GM19452 (cell line): Measurements from ENCODE around the gene SLC15A3.
A peak's percentile ranks its signal among the peaks of the same experiment; 100 is the strongest.

Source experiments
- ATAC-seq: cut with Tn5 transposase; IDR thresholded peaks from one replicate; pipeline ENCODE4 v1.9.1; 2021; ENCODE audit not compliant: unreplicated experiment

The SLC15A3 gene

DNA sequence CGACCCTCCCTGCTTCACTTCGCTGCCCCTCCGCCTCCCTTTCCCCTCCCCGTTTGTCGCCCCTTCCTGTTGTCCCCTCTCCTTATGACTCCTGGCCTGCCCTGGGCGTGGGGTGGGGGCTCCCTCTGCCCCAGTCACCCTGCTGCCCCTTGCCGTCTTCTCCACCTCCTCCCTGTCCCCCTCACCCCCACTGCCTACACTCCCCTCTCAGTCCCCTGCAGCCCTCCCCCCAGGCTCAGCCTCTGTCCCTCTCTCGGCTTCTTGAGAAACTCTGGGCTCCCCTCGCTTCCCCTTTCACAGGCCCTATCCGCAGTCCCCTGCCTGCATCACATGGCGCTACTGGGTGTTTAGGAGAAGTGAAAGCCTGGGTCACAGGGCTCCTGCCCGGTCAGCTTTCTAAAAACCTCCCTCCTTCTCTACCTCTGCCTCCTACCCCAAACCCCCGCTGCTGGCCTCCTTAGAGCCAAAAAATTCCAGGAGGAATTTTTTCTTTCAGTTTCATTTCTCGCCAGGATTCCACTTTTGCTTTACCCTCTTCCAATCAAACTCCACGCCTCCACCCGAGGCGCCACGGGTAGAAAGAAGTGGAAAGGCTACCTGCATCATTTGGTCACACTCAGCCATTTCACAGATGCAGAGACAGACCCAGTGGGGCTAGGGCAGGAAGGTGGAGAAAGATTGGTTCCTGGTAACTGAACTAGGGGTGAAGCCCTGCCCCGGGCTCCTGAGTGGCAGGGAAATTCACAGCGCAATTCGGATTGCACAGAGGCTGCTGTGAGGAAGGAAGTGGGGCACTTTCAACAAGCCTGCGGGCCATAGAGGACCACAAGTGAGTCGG lies at the start of gene SLC15A3:
SLC15A3 (minus strand) TSS at position 273 of the 838 bp plus-strand sequence. CDS start 625 bp downstream, outside the sequence.
- ATAC-seq: peak; percentile 73

DNA sequence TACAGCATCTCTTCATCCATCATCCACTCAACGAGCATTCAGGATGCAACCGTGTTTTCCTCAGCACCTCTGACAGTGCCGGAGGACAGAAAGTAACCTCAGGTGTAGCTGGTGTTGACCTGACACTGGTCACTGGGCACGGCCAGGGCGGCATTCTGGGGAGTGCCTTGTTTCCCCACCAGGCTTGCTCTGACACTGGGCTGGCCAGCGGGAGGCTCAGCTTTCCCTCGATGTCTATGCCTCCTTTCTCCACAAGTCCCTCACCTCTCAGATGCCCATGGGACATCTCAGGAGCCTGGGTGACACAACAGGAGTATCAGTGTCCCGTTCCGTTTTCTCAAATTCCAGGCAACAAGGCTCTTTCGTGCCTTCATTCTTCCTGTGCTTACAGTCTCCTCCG lies 48.5 kb upstream of the SLC15A3 start:
- ATAC-seq: no peak

DNA sequence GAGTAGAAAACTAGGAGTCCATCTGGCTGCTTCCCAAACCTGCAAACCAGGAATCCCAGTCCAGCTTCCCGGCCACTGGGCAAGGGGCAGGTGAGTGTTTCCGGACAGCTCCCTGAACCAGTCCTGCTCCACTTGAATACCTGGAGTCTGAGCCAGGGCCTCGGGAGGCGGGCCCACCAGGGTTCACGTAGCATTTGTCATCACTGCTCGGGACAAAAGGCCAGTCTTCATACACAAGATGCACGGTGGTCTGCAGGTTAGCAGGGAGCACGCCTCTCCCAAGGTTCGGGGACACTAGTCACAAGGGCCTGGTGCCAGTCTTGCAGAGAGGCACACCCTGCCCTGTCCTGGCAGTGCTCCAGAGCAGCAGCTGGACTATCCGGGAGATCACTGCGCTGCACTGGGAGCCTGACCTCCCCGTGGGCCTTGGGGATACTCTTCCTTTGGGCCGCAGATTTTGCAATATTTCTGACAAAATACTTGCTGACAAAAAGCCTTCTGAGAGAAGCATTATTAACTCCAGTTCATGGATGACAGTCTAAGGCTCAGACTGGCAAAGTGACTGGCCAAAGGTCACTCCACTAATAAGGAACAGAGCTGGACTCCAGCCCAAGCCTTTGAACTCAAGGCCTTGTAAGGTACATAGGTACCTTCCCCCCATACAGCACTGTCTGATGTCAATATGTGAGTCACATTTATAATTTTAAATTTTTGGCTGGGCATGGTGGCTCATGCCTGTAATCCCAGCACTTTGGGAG lies 44.6 kb upstream of the SLC15A3 start:
- no peak for ATAC-seq

DNA sequence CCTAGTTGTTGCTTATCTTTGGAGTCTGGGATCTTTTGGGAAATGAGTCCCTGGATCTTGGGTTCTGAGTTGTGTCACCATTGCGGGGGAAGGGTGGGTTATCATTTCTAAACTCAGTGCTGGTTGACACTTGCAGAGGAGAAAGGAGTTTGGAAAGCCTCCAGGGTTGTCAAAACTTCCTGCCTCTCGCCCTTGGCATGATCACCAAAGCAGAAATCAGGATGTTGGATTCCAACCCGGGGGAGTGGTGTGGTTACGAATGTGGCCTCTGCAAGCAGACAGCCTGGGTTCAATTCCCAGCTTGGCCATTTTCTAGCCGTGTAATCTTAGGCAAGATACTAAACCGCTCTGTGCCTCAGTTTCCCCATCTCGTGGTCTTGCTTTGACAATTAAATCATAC lies 43.8 kb upstream of the SLC15A3 start:
- ATAC-seq: no peak

DNA sequence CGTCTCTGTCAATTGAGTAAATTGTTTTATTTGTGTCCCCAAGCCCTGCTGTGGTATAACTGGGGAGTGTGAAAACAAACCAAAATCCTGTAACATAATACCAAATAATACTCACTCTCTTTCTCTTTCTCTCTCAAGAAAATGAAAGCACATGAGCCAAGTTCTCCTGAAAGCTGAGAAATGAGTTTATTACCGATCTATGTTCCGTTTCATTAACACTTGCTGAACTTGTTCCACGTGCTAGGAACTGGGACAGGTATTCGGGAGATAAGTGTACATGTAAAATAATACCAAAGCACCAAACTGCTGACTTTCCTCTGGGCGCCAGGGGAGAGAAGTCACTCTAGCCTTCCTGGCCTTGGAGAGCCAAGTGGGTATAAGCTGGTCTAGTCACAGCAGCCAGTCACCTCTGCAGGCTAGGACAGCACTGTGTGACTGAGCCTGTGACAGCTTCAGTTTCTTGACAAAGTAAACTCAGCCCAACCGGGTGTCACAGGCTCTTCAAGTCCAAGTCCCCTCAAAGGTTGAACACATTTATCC lies 42.6 kb upstream of the SLC15A3 start:
- no peak for ATAC-seq

DNA sequence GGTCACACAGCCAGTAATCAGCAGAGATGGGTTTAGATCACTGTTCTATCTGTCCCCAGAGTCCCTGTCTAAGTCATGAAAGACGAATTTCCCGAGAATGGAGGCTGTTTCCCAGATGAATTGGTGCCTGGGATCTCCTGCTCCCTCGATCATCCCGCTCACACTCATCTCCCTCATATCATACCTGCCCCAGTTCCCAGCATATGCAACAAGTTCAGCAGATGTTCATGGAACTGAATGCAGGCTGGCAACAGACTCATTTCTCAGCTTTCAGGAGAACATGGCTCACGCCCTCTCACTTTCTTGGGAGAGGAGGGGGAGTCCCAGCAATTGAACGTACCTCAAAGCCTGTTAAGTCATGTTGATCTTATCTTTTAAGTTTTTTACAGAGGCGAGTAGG lies 41.6 kb upstream of the SLC15A3 start:
- no peak for ATAC-seq

DNA sequence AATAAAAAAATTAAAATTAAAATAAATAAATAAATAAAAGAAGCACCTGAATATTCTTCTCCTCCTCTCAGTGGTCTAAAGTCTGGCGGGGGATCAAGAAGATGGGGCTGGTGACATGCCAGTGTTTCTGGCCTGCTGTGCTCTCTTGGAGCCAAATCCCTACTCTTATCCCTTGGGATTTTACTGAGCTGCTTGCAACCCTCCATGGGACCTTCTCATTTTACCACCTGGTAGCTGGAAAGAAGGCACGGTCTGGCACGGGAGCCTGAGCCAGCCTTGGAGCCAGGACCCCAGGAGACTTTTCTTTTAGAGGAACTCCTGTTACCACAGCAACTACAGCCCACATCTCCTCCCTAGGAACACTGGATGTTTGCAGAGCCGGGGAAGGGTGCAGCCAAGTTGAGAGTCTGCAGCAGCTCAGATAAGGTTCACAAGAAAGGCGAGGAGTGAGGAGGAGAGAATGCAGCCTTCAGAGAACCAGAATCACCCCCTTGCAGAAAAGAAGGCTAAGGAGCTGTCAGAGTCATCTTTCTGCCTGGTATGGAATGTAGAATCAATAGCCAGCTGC lies 41.0 kb upstream of the SLC15A3 start:
- no peak for ATAC-seq

DNA sequence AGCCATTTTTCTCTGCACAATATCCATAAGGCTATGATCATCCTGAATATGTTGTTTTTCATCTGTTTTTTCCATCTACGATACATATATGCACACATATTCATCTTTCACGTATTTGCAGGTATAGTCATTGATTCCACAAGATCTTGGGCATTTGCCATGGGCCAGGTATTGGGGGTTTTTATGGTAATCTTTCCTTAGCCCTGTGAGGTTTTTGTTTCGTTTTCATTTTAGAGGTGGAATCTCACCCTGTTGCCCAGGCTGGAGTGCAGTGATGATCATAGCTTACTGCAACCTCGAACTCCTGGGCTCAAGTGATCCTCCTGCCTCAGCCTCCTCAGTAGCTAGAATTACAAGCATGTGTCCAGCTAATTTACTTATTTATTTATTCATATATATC lies 39.5 kb upstream of the SLC15A3 start:
- ATAC-seq: no peak

DNA sequence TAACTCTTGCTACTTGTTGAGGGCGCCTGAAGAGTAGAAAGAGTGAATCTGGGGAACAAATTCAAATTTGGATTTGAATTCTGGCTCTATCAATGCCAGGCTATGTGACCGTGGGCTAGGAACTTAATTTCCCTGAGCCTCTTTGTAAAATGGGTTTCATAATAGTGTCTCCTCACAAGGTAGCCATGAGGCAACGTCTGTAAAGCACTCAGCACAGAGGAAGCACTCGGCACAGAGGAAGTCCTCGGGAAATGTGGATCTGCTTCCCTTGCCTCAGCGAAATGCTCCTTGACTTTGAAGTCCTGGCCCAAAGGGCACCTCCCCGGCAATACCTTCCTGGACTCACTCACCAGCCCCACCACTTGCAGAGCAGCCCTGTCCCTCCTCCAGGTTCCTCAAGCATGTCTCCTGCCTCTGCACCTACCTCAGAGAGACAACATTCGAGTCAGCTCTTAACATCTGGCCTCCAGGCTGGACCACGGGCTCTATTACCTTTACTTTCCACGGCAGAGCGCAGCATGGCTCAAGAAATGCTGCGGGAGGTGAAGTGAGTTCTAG lies 37.2 kb upstream of the SLC15A3 start:
- no peak for ATAC-seq

DNA sequence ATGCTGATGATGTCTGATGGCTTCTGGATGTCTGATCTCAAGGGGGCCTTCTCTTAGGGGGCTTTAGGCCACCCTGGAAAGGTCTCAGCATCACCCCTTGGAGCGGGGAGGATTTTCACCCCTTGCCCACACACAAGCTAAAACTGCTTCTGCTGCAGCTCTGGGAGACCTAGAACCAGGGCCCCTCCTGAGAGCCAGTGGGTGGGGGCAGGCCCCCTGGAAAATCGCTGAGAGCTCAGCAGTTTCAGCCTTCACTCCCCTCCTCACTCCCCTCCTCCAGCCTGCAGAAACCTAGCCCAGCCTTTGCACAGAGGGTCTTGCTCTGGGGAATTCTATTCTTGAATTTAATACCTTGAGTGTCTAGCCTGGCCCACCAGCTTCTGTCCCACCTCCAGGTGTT lies 36.7 kb upstream of the SLC15A3 start:
- no peak for ATAC-seq

DNA sequence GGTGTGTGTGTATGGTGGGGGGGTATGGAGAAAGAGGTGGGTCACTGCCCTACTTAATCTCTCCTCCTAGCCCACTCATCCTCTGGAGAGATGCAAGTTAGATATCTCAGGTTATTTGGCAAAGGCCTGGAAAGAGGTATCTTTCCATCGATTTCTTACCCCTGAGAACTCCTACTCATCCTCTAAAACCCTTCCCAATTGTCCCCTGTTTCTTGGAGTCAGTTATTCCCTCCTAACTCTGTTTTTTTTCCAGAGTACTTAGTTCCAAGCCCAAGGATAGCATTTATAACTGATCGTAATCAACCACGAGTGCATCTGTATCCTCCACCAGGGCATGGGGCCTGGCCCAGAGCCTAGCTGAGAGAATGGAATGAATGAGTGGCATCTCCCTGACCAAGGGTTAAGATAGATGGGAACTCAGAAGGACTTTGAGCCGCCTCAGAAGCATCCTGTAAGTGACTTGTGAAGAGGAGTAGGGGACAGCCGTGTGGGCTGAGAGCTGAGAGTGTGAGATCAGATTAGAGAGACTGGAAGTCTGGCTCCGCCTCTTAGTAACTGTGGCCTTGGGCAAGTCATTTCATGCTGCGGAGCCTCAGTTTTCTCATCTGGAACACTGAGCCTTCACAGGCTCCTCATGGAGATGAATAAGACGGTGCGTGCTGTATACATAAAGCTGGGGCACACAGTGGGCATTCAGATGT lies 35.8 kb upstream of the SLC15A3 start:
- no peak for ATAC-seq

DNA sequence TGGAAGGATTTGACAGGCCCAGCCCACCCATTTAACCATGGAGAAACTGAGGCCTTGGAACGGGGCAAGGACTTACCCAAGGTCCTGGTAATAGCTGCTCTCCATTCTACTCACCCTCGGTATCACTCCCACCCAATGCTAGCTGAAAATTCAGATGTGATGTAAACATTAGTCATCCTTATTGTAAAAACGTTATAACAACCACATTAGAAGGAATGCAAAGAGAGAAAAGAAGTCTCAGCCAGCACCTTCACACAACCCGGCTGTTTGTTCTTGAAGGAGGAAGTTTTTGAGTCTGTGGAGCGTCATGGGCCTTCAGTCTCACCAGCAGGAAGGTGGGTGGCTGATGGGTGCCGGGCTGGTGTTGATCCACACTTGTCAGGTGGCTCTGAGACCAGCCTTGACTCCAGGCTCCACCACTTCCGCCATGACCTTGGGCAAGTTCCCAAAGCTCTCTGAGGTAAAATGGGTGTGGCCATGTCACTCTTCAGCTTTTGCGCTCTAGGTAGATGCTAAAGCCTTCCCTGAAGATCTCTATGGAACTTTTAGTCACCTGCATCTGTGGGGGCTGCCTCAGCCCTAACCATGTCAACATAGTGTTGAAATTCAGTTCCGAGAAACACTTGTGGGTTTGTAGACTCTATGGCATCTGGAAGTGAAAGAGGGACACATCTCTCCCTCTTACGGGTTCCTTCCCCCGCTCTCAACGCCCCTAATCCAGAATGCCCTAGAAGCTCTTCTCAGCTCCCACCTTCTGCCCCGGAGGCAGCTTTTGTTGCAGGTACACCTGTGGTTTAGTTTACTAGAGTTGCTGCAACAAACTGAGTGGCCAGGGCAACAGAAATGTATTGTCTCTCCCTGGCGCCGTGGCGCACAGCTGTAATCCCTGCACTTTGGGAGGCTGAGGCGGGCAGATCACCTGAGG lies 34.3 kb upstream of the SLC15A3 start:
- ATAC-seq: no peak

DNA sequence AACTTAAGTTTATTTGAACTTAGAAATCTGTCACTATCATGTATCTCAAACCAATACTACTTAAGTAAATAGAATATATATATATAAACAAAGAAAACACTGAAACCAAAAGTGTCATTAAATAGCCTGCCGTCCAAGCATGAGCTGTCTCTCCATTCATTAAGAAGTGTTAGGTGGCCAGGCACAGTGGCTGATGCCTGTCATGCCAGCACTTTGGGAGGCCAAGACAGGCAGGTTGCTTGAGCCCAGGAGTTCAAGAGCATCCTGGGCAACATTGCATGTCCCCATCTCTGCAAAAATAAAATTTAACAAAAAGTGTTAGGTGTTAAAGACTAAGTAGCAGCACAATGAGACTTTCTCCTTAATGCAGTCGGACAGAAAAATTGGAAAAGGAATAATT lies 33.5 kb upstream of the SLC15A3 start:
- no peak for ATAC-seq

DNA sequence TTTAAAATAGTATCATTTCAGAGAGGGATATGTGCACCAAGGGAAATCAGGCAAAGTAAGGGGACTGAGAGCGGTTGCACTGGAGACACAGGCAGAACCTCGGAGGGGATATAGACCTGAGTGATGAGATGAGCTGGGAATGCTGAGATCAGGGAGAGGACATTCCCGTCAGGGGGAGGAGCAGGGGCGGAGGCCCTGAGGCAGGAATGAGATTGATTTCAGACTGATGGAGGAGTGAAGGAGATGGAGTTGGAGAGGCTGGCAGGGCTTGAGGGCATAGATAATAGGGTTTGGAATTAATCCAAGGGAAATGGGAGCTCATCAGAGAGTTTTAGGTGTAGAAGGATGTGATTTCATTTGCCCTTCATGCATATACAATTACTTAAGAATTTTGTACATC lies 32.7 kb upstream of the SLC15A3 start:
- ATAC-seq: no peak

DNA sequence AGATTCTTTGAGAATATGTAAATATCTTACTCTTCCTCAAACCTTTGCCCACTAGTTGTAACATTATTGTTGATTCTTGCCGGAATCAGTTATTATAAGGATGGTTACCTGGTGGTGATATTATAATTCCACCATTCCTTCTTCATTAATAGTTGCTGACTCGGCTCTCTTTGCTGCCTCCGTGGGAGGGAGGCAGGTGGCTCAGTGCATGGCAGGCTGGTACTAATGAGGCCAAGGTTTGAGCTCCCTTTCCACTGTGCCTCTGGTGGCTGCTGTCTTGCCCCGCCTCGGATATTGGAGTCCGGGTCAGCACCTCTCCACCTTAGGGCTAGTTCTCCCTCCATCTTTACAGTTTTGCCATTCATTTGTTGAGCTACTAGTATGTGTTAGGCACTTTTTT lies 32.2 kb upstream of the SLC15A3 start:
- ATAC-seq: no peak

DNA sequence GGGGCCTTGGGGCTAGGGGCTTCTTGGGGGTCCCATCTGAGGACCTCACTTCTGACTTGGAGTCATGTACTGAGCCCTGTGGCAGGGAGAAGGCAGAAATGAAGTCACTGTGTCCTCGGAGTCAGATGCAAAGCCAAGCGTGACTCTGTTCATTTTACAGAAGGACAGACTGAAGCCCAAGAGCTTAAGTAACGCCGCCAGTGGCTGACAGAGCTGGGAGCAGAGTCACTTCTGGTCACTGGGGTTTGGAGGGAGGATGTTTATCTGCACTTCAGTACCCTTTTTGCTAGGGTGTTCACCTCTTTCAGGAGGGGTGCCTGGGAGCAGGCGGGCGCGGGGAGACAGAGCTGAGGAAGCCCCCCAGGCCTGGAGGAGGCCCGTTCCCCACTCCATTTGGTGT lies 30.2 kb upstream of the SLC15A3 start:
- no peak for ATAC-seq

DNA sequence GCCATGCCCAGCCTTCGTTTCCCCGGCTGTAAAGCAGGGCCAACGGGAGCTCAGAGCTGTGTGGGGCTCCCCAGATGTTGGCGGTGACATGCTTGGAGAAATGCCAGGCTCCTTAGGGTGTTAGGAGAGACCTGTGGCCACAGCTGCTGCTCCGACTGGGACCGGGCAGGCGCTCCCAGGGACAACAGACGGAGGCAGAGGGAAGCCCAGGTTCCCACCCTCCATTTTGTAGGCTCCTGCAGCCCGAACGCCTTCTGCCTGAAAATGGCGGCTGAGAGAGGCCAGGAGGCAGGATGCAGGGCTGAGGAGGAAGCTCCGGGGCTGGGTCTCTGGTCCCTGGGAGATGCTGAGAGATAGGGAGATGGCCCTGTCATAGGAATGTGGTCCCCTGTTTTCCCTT lies 29.5 kb upstream of the SLC15A3 start:
- ATAC-seq: no peak

DNA sequence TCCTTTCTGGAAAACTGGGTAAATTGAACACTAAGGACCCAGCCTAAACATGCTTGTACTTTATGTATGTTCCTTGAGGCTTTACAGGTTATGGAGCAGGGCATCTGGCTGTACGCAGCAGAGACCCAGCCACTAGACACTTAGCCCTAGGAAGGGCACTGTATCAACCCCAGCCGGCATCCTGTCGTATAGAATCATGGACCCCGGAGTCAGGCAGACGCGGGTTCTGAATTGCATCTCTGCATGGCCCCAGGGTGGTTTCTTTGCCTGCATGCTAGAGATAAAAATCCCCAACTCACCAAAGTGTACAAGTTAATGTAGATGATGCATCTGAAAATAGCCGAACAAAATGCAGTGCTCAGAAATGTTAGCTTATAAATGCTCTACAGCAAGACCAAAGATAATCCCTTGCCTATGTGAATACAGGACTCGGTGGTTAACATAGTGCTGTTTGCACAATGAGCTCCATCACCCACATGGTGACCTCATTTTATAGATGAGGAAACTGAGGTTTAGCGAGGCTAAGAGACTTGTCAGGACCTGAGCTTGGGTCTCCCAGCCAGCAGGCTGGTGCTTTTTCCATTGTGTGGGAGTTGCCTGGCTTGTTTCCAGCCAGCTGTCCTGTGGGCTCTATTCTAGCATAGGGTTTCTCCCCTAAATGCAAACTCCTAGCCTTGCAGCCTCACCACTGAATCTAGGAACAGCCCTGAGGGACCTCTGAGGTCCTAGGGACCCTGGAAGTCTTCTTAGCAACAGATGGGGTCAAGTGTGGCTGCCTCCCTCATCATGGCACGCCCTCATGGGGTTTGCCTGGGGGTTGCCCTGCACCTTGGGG lies 26.8 kb upstream of the SLC15A3 start:
- no peak for ATAC-seq

DNA sequence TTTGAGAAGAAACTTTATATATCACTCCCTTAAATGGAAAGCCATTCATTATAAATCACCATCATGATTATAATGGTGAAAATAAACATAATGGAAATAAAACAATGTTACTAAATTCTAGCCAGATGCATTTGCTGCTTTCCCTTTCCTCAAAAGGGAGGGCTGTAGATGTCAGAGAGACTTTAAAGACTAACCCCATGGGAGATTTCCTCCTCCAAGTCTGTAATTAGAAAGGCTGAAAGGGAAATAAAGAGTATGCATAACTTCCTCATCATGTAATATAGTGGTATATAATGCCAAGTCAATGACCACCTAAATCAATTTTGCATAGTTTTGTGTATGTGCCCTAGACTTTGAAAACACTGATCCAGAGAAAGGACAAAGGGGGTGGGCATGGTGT lies 25.9 kb upstream of the SLC15A3 start:
- ATAC-seq: no peak
